ENCODE data around the gene PEX11B.

PEX11B gene

DNA sequence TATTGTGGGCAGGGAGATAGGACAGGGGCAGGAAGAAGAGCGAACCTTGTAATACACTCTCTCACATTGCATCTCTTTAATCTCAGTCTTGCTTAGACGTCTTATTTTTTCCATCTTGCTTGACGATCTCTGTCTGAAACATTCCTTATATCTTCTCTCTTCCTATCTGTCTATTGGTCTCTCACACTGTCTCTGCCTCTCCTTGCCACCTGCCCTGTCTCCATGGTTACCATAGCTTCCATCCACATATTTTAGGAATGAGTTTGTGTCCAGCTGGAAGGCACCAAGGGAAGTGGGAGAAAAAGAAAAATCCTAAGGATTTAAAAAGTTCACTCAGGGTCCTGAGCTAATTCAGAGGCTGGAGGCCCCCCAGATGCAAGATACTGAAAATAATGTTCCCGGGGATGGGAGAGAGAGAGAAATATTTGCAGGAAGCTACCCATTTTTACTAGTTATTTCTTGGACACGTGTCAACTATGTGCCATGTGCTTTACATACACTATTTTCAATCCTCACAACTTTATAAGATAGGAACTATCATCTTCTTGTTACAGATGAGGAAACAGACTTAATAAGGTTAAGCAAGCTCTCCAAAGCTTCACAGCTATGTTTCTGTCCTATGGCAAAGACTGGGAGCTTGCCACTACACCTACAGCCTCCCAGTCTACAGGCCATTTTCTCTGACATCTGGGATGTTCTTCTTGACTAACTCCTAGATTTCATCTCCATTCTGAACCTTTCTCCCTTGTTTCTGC, 44.9 kb upstream of the PEX11B start:
- H3K4me3 ChIP-seq (ENCODE audit: low read depth, low read length) = peak overlapping the region; percentile 53
- H3K27ac ChIP-seq = no peak overlapping the region
- TF ChIP-seq, protein P1, sequence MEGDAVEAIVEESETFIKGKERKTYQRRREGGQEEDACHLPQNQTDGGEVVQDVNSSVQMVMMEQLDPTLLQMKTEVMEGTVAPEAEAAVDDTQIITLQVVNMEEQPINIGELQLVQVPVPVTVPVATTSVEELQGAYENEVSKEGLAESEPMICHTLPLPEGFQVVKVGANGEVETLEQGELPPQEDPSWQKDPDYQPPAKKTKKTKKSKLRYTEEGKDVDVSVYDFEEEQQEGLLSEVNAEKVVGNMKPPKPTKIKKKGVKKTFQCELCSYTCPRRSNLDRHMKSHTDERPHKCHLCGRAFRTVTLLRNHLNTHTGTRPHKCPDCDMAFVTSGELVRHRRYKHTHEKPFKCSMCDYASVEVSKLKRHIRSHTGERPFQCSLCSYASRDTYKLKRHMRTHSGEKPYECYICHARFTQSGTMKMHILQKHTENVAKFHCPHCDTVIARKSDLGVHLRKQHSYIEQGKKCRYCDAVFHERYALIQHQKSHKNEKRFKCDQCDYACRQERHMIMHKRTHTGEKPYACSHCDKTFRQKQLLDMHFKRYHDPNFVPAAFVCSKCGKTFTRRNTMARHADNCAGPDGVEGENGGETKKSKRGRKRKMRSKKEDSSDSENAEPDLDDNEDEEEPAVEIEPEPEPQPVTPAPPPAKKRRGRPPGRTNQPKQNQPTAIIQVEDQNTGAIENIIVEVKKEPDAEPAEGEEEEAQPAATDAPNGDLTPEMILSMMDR (IDR thresholded peaks at IDR 0.05; ENCODE audit: low read depth, low read length) = no peak
- H3K27me3 ChIP-seq (ENCODE audit: insufficient read depth, low read depth, severe bottlenecking) = no peaks in the 10 kb centered on the region
- DNase-seq = no peak
- peaks cover 5% of the 10 kb centered on the region for H3K9me3 ChIP-seq (ENCODE audit: severe bottlenecking)
- H3K36me3 ChIP-seq = no peaks in the 10 kb centered on the region

GRCh38 chr1:145962157-145963102, 43.9 kb upstream of the PEX11B start:
- H3K27me3 ChIP-seq (ENCODE audit: insufficient read depth, low read depth, severe bottlenecking) = no peaks in the 10 kb centered on the region
- peak; percentile 44 for DNase-seq
- no peak overlapping the region for H3K27ac ChIP-seq
- peak overlapping the region; percentile 75 for H3K4me3 ChIP-seq (ENCODE audit: low read depth, low read length)
- TF ChIP-seq, protein P1 (IDR thresholded peaks at IDR 0.05; ENCODE audit: low read depth, low read length) = no peak
- H3K9me3 ChIP-seq (ENCODE audit: severe bottlenecking) = peaks cover 4% of the 10 kb centered on the region
- no peaks in the 10 kb centered on the region for H3K36me3 ChIP-seq

DNA sequence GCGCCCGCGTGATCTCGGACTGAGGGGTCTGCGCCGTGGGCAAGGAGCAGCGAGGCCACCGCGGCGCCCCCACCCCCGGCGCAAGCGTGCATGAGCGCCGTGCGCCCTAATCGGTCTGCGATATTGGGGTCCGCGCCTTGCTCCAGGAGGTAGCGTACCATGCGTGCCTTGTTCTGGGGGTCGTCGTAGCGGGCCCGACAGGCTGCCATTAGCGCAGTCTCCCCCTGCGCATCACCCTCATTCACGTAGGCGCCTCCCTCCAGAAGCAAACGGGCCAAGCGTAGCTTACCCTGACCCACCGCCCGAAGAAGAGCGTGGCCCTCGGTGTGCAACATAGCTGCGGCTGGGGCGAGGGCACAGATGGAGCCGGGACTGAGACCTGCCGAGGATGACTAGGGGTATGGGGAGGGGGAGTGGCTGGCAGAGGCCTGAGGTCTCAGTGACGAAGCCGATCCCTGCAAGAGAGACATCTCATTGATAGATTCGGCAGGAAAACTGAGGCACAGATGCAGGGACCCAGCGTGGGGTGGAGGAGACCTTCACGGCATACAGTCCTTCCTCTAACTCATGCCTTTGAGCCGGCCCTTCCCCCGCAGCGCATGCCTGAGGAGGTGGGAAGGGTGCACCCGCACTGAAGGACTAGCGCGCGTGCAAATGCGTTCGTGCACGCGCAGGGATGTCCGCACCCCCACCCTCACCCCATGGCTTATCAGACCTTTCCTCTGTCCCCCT, 43.1 kb upstream of the PEX11B start:
- peak; percentile 73 for DNase-seq
- Histone ChIP-seq H3K4me3 (ENCODE audit: low read depth, low read length) (peak overlapping the region; percentile 75), H3K36me3 (no peaks in the 10 kb centered on the region), H3K27me3 (ENCODE audit: insufficient read depth, low read depth, severe bottlenecking) (no peaks in the 10 kb centered on the region), H3K9me3 (ENCODE audit: severe bottlenecking) (no peaks in the 10 kb centered on the region), H3K27ac (no peak overlapping the region)
- TF ChIP-seq, protein P1 (IDR thresholded peaks at IDR 0.05; ENCODE audit: low read depth, low read length) = no peak

DNA sequence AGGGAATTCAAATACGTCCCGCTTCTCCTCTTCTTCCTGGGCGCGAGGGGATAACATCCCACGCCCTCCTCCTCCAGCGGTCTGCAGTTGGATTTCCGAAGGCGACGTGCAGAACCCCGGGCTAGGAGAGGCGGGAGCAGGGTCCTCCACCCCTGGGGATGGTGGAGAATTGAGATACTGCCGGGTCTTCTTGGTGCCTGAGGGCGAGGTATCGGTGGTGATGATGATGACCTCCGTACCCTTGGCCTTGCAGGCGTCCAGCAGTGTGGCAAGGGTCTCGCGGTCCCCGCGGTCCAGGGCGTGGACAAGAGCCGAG, 42.5 kb upstream of the PEX11B start:
- Histone ChIP-seq H3K27ac (peak overlapping the region; percentile 26), H3K36me3 (no peaks in the 10 kb centered on the region), H3K9me3 (ENCODE audit: severe bottlenecking) (no peaks in the 10 kb centered on the region), H3K4me3 (ENCODE audit: low read depth, low read length) (peak overlapping the region; percentile 75), H3K27me3 (ENCODE audit: insufficient read depth, low read depth, severe bottlenecking) (no peaks in the 10 kb centered on the region)
- TF ChIP-seq, protein P1 (IDR thresholded peaks at IDR 0.05; ENCODE audit: low read depth, low read length) = no peak
- DNase-seq = peak; percentile 35

- DNase-seq = peak; percentile 96
- no peaks in the 10 kb centered on the region for H3K27me3 ChIP-seq (ENCODE audit: insufficient read depth, low read depth, severe bottlenecking)
Observed at GRCh38 chr1:145960468-145961108, 42.1 kb upstream of the PEX11B start.

More at GRCh38 chr1:145960468-145961108, 42.1 kb upstream of the PEX11B start:
- TF ChIP-seq, protein P1 (IDR thresholded peaks at IDR 0.05; ENCODE audit: low read depth, low read length) = peak; percentile 50
- H3K9me3 ChIP-seq (ENCODE audit: severe bottlenecking) = no peaks in the 10 kb centered on the region
- peak overlapping the region; percentile 75 for H3K4me3 ChIP-seq (ENCODE audit: low read depth, low read length)
- no peaks in the 10 kb centered on the region for H3K36me3 ChIP-seq
- H3K27ac ChIP-seq = peak overlapping the region; percentile 26
